GM10266 (cell line): Measurements from ENCODE around the gene JMJD6.

Experiments used
- DNase-seq: peaks from one replicate; pipeline ENCODE4 v3.0.0; 2012; ENCODE audit errors: extremely low spot score
- CTCF ChIP-seq: IDR thresholded peaks from 2 replicates; pipeline ENCODE4 v1.5.1; 2012; ENCODE audit warnings: mild to moderate bottlenecking, low read depth; ENCODE audit not compliant: control insufficient read depth, insufficient read depth; ENCODE audit errors: missing control alignments

Gene JMJD6

GRCh38 chr17:76677406-76677805 is 49.0 kb downstream of the JMJD6 start:
- no peak for TF ChIP-seq CTCF
- no peak for DNase-seq

- TF ChIP-seq CTCF, result no peak
- DNase-seq, result no peak
Observed at GRCh38 chr17:76676629-76677028, 49.8 kb downstream of the JMJD6 start.

GRCh38 chr17:76675648-76676047 is 50.8 kb downstream of the JMJD6 start:
- DNase-seq, result no peak

GRCh38 chr17:76674600-76674999 is 51.8 kb downstream of the JMJD6 start:
- no peak for DNase-seq
- TF ChIP-seq CTCF, result no peak

More at GRCh38 chr17:76675648-76676047, 50.8 kb downstream of the JMJD6 start:
- TF ChIP-seq CTCF, result no peak

GRCh38 chr17:76673729-76674128 is 52.7 kb downstream of the JMJD6 start:
- no peak for DNase-seq
- no peak for TF ChIP-seq CTCF

GRCh38 chr17:76672892-76673291 is 53.5 kb downstream of the JMJD6 start:
- no peak for DNase-seq
- TF ChIP-seq CTCF, result no peak

GRCh38 chr17:76672270-76672851 is 54.0 kb downstream of the JMJD6 start:
- no peak for DNase-seq

More at GRCh38 chr17:76672270-76672851, 54.0 kb downstream of the JMJD6 start:
- TF ChIP-seq CTCF, result no peak
